IMR-90 (cell line): ENCODE results near the gene MYCBPAP. TPM values are rescaled to one million over a fixed set of nuclear protein-coding genes. Genes with fewer than 3 reads are reported as not detected.

Experiments used
- ATAC-seq: fragments of 200-7000 bp; cut with Tn5 transposase; 2 replicates; pipeline ENCODE4 v1.9.1; 2020; ENCODE audit warnings: low read depth, mild to moderate bottlenecking, moderate library complexity
- BruUV-seq: library from RNA; stranded (reverse); fragments of 400-500 nt; replicated peaks from 2 replicates; lab custom pipeline; 2021; lab: Mats Ljungman, UMichigan
- CTCF ChIA-PET: fragments of 300-600 bp; formaldehyde crosslinking; extraction: SDS; loops from one replicate; lab custom pipeline; 2021; ENCODE audit warnings: antibody characterized with exemption; lab: Yijun Ruan, JAX
- POLR2A ChIA-PET: fragments of 300-600 bp; sonication (Branson Sonifier 250); formaldehyde crosslinking; loops from one replicate; lab custom pipeline; 2022; ENCODE audit warnings: antibody characterized with exemption; ENCODE audit not compliant: unreplicated experiment; lab: Charles Lee
- DNase-seq: peaks from one replicate; pipeline ENCODE4 v3.0.0; 2013
- H2AFZ ChIP-seq: replicated peaks from 2 replicates; pipeline ENCODE3; 2013; ENCODE audit warnings: low read length, mild to moderate bottlenecking; ENCODE audit not compliant: poor library complexity
- H2AK5ac ChIP-seq: 2 replicates; pipeline ENCODE4 v1.6.1; 2013; ENCODE audit warnings: low read depth, low read length, inconsistent platforms
- H2AK9ac ChIP-seq: replicated peaks from 2 replicates; pipeline ENCODE3; 2013; ENCODE audit warnings: mild to moderate bottlenecking, low read depth, low read length, moderate library complexity; ENCODE audit not compliant: poor library complexity
- H2BK120ac ChIP-seq: 2 replicates; pipeline ENCODE4 v1.6.1; 2013; ENCODE audit warnings: low read depth, low read length, inconsistent platforms
- H2BK15ac ChIP-seq: 3 replicates; pipeline ENCODE4 v1.6.1; 2013; ENCODE audit warnings: low read depth, low read length, inconsistent platforms
- H2BK20ac ChIP-seq: 2 replicates; pipeline ENCODE4 v1.6.1; 2013; ENCODE audit warnings: low read depth, mild to moderate bottlenecking, inconsistent platforms, low read length, moderate library complexity
- H2BK5ac ChIP-seq: 2 replicates; pipeline ENCODE4 v1.6.1; 2013; ENCODE audit warnings: mild to moderate bottlenecking, low read depth, low read length, inconsistent platforms; ENCODE audit not compliant: poor library complexity, severe bottlenecking
- H3K14ac ChIP-seq: replicated peaks from 2 replicates; pipeline ENCODE4 v1.6.1; 2013; ENCODE audit warnings: low read depth, low read length, inconsistent platforms
- H3K18ac ChIP-seq: 2 replicates; pipeline ENCODE4 v1.6.1; 2013; ENCODE audit warnings: low read depth, low read length, control low read depth
- H3K23ac ChIP-seq: 2 replicates; pipeline ENCODE4 v1.6.1; 2013; ENCODE audit warnings: low read depth, low read length, inconsistent platforms
- H3K27ac ChIP-seq: 2 replicates; pipeline ENCODE4 v1.5.1; 2013; ENCODE audit warnings: mild to moderate bottlenecking, control low read depth, low read length; ENCODE audit not compliant: insufficient read depth
- H3K27me3 ChIP-seq: 2 replicates; pipeline ENCODE4 v1.6.1; 2013; ENCODE audit warnings: low read length; ENCODE audit not compliant: control insufficient read depth, insufficient read depth
- H3K36me3 ChIP-seq: 2 replicates; pipeline ENCODE4 v1.6.1; 2013; ENCODE audit warnings: low read length, mixed read lengths; ENCODE audit not compliant: control insufficient read depth, insufficient read depth
- H3K4ac ChIP-seq: 2 replicates; pipeline ENCODE4 v1.6.1; 2013; ENCODE audit warnings: low read depth, low read length, inconsistent platforms
- H3K4me1 ChIP-seq: 2 replicates; pipeline ENCODE4 v1.6.1; 2013; ENCODE audit warnings: low read length, mixed read lengths; ENCODE audit not compliant: control insufficient read depth, insufficient read depth
- H3K4me2 ChIP-seq: 2 replicates; pipeline ENCODE4 v1.6.1; 2013; ENCODE audit warnings: low read depth, mild to moderate bottlenecking, control low read depth, low read length, moderate library complexity
- H3K4me3 ChIP-seq: 2 replicates; pipeline ENCODE4 v1.5.1; 2013; ENCODE audit warnings: low read depth, mild to moderate bottlenecking, control low read depth, low read length, moderate library complexity; ENCODE audit not compliant: insufficient read depth
- H3K56ac ChIP-seq: 2 replicates; pipeline ENCODE4 v1.6.1; 2013; ENCODE audit warnings: low read length, inconsistent platforms; ENCODE audit not compliant: insufficient read depth; ENCODE audit errors: extremely low read depth
- H3K79me1 ChIP-seq, 2 experiments: 2 replicates each; pipeline ENCODE4 v1.6.1; 2013; ENCODE audit warnings: low read length in 2 of 2, inconsistent platforms in 1 of 2, low read depth in 1 of 2
- H3K9ac ChIP-seq: 2 replicates; pipeline ENCODE4 v1.6.1; 2013; ENCODE audit warnings: low read depth, low read length, control low read depth
- H3K9me1 ChIP-seq: 2 replicates; pipeline ENCODE4 v1.6.1; 2013; ENCODE audit warnings: low read length, inconsistent platforms; ENCODE audit not compliant: insufficient read depth
- H3K9me3 ChIP-seq: 2 replicates; pipeline ENCODE4 v1.6.1; 2013; ENCODE audit warnings: low read length; ENCODE audit not compliant: control insufficient read depth, insufficient read depth
- H4K20me1 ChIP-seq: 2 replicates; pipeline ENCODE4 v1.6.1; 2013; ENCODE audit warnings: low read length, inconsistent platforms; ENCODE audit not compliant: insufficient read depth
- H4K5ac ChIP-seq: 2 replicates; pipeline ENCODE4 v1.6.1; 2013; ENCODE audit warnings: mild to moderate bottlenecking, low read depth, low read length, control low read depth
- H4K8ac ChIP-seq, 2 experiments: 2 replicates each; pipeline ENCODE4 v1.6.1; 2013; ENCODE audit warnings: low read depth in 2 of 2, low read length in 2 of 2, control low read depth in 1 of 2, inconsistent platforms in 1 of 2
- H4K91ac ChIP-seq: 2 replicates; pipeline ENCODE4 v1.6.1; 2013; ENCODE audit warnings: low read depth, low read length, inconsistent platforms; ENCODE audit not compliant: insufficient read depth
- BHLHE40 ChIP-seq: fragments of 150-350 bp; IDR thresholded peaks from 2 replicates; pipeline ENCODE4 v1.6.1; 2016; ENCODE audit warnings: mild to moderate bottlenecking, low read depth, low read length
- CEBPB ChIP-seq: IDR thresholded peaks from 2 replicates; pipeline ENCODE4 v1.6.1; 2012; ENCODE audit warnings: low read depth, low read length, improper control_type of control experiment
- CHD1 ChIP-seq: IDR thresholded peaks from 2 replicates; pipeline ENCODE4 v1.6.1; 2012; ENCODE audit warnings: low read depth, low read length, improper control_type of control experiment
- FOS ChIP-seq: fragments of 150-350 bp; IDR thresholded peaks from 2 replicates; pipeline ENCODE4 v1.6.1; 2016; ENCODE audit warnings: low read depth, low read length
- MAFK ChIP-seq: IDR thresholded peaks from 2 replicates; pipeline ENCODE4 v1.6.1; 2012; ENCODE audit warnings: low read depth, low read length, improper control_type of control experiment
- MAZ ChIP-seq: IDR thresholded peaks from 2 replicates; pipeline ENCODE4 v1.6.1; 2012; ENCODE audit warnings: low read depth, mild to moderate bottlenecking, low read length, improper control_type of control experiment, moderate library complexity, borderline replicate concordance
- MXI1 ChIP-seq: IDR thresholded peaks from 2 replicates; pipeline ENCODE4 v1.6.1; 2012; ENCODE audit warnings: low read depth, mild to moderate bottlenecking, low read length, moderate library complexity, borderline replicate concordance
- NFE2L2 ChIP-seq: fragments of 150-350 bp; IDR thresholded peaks from 2 replicates; pipeline ENCODE4 v1.6.1; 2016; ENCODE audit warnings: low read depth, mild to moderate bottlenecking, low read length
- POLR2A ChIP-seq: IDR thresholded peaks from 2 replicates; pipeline ENCODE4 v1.6.1; 2012; ENCODE audit warnings: mild to moderate bottlenecking, low read depth, low read length
- RAD21 ChIP-seq: IDR thresholded peaks from 2 replicates; pipeline ENCODE4 v1.6.1; 2012; ENCODE audit warnings: low read length, improper control_type of control experiment
- RCOR1 ChIP-seq: IDR thresholded peaks from 2 replicates; pipeline ENCODE4 v1.6.1; 2012; ENCODE audit warnings: mild to moderate bottlenecking, low read length, improper control_type of control experiment; ENCODE audit not compliant: insufficient replicate concordance
- RFX5 ChIP-seq: IDR thresholded peaks from 2 replicates; pipeline ENCODE4 v1.8.0; 2012; ENCODE audit warnings: low read depth, mild to moderate bottlenecking, low read length, moderate library complexity
- SMC3 ChIP-seq: fragments of 150-350 bp; IDR thresholded peaks from 2 replicates; pipeline ENCODE4 v1.6.1; 2016; ENCODE audit warnings: low read depth, mild to moderate bottlenecking, antibody characterized with exemption, low read length, moderate library complexity
- WGBS, 2 experiments: methylation state at CpG; one replicate each; pipeline versions ENCODE4 v1.1.5 to v1.1.7; 2013; ENCODE audit warnings: missing lambda C conversion rate in 2 of 2; ENCODE audit not compliant: insufficient read length in 1 of 2; ENCODE audit errors: extremely low coverage in 2 of 2; 5-methylcytosine and 5-hydroxymethylcytosine counted together
- dilution Hi-C: fragments of 300-500 bp; cut with HindIII; formaldehyde crosslinking; loops from one replicate; pipeline ENCODE4 v1.14.3; 2018; ENCODE audit warnings: low sequenced_read_pairs; ENCODE audit not compliant: unreplicated experiment
- in situ Hi-C: fragments of 300-500 bp; cut with MboI; formaldehyde crosslinking; loops from 3 replicates; pipeline ENCODE4 v1.14.3; 2019; ENCODE audit warnings: low sequenced_read_pairs, inconsistent platforms, mixed read lengths
- intact Hi-C: fragments of 100-400 bp; cut with micrococcal nuclease; formaldehyde crosslinking; loops from 2 replicates; pipeline ENCODE4 v1.10.0; 2022
- polyA plus RNA-seq, 3 experiments: library from polyadenylated mRNA; depleted of rRNA; stranded (reverse); fragments of >200 nt; gene quantifications; 2 replicates each; pipeline ENCODE4 v1.2.3, GENCODE V29; 2012; ENCODE audit warnings: low replicate concordance in 1 of 3
- total RNA-seq: library from RNA; depleted of rRNA; stranded (reverse); fragments of >200 nt; gene quantifications from 2 replicates; pipeline ENCODE4 v1.2.3, GENCODE V29; 2012
- TF ChIP-seq, protein P1 (sequence below): conservative IDR thresholded peaks from 2 replicates; pipeline ENCODE4 v1.5.1; 2012; ENCODE audit warnings: mild to moderate bottlenecking, low read depth, low read length, improper control_type of control experiment
- TF ChIP-seq, protein P2 (sequence below): fragments of 150-350 bp; IDR thresholded peaks from 2 replicates; pipeline ENCODE4 v1.6.1; 2016; ENCODE audit warnings: low read depth, mild to moderate bottlenecking, low read length, moderate library complexity, borderline replicate concordance
- TF ChIP-seq, protein P3 (sequence below): fragments of 150-350 bp; IDR thresholded peaks from 2 replicates; pipeline ENCODE4 v1.6.1; 2017; ENCODE audit warnings: mild to moderate bottlenecking, antibody characterized with exemption, low read length, low read depth

The MYCBPAP gene
- total and polyA plus RNA-seq, 2 of the 4 experiments (the other 2 are of a cell fraction) = 0.17 to 0.18 TPM

DNA sequence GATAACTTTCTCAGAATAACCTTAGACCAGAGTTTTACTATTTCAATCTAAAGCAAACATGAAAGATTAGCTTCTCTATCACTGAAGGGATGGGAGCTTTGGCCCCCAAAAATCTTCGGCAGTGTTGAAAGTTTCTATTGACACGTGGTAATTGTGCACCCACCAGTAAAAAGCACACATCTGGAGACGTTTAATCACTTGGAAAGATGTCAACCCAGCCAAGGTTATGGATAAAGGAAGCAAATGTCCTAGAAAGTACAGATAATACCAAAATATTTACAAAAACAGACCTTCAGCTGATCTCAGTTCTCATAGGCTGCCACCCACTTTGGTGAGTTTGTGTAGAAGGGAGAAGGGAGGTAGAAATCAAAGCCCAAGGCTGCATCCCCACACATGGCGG, 5.3 kb downstream of the MYCBPAP start:
- intact Hi-C loops = no loop called here
- H2AK9ac ChIP-seq = no peak overlapping the region
- H2AK5ac ChIP-seq = no peak overlapping the region
- H3K36me3 ChIP-seq = no peaks in the 10 kb centered on the region
- H2BK5ac ChIP-seq = no peak overlapping the region
- no peak overlapping the region for H3K9ac ChIP-seq
- in situ Hi-C loops = no loop called here
- no peak overlapping the region for H3K14ac ChIP-seq
- no peak overlapping the region for H4K5ac ChIP-seq
- no peak for TF ChIP-seq FOS
- no peak for TF ChIP-seq MAFK
- TF ChIP-seq NFE2L2 = no peak
- TF ChIP-seq, protein P1, sequence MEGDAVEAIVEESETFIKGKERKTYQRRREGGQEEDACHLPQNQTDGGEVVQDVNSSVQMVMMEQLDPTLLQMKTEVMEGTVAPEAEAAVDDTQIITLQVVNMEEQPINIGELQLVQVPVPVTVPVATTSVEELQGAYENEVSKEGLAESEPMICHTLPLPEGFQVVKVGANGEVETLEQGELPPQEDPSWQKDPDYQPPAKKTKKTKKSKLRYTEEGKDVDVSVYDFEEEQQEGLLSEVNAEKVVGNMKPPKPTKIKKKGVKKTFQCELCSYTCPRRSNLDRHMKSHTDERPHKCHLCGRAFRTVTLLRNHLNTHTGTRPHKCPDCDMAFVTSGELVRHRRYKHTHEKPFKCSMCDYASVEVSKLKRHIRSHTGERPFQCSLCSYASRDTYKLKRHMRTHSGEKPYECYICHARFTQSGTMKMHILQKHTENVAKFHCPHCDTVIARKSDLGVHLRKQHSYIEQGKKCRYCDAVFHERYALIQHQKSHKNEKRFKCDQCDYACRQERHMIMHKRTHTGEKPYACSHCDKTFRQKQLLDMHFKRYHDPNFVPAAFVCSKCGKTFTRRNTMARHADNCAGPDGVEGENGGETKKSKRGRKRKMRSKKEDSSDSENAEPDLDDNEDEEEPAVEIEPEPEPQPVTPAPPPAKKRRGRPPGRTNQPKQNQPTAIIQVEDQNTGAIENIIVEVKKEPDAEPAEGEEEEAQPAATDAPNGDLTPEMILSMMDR = no peak
- TF ChIP-seq RFX5 = no peak
- no peak for TF ChIP-seq POLR2A
- TF ChIP-seq MAZ = no peak
- TF ChIP-seq RAD21 = no peak
- TF ChIP-seq MXI1 = no peak
- no peak for TF ChIP-seq BHLHE40
- TF ChIP-seq, protein P2, sequence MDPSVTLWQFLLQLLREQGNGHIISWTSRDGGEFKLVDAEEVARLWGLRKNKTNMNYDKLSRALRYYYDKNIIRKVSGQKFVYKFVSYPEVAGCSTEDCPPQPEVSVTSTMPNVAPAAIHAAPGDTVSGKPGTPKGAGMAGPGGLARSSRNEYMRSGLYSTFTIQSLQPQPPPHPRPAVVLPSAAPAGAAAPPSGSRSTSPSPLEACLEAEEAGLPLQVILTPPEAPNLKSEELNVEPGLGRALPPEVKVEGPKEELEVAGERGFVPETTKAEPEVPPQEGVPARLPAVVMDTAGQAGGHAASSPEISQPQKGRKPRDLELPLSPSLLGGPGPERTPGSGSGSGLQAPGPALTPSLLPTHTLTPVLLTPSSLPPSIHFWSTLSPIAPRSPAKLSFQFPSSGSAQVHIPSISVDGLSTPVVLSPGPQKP = no peak
- no peak for TF ChIP-seq CEBPB
- TF ChIP-seq RCOR1 = no peak
- TF ChIP-seq CHD1 = no peak
- no peak for TF ChIP-seq SMC3
- TF ChIP-seq, protein P3, sequence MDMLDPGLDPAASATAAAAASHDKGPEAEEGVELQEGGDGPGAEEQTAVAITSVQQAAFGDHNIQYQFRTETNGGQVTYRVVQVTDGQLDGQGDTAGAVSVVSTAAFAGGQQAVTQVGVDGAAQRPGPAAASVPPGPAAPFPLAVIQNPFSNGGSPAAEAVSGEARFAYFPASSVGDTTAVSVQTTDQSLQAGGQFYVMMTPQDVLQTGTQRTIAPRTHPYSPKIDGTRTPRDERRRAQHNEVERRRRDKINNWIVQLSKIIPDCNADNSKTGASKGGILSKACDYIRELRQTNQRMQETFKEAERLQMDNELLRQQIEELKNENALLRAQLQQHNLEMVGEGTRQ = no peak
- H3K27ac ChIP-seq = no peak overlapping the region
- H3K23ac ChIP-seq = no peak overlapping the region
- H4K8ac ChIP-seq = no peak overlapping the region
- H2AFZ ChIP-seq = no peak overlapping the region
- ChIA-PET POLR2A (no interaction called here), CTCF (interaction anchor here (0.7 kb wide), 1 partner anchor 12 kb away, joined by 8 read pairs; no protein-coding TSS in a partner anchor)
- no peak overlapping the region for H2BK15ac ChIP-seq
- H3K9me3 ChIP-seq = no peaks in the 10 kb centered on the region
- H3K56ac ChIP-seq = no peak overlapping the region
- H3K9me1 ChIP-seq = 0 out of 2 replicates have a peak, but pooled peaks cover 6% of the 10 kb centered on the region
- H2BK120ac ChIP-seq = no peak overlapping the region
- H3K18ac ChIP-seq = no peak overlapping the region
- no peak overlapping the region for H2BK20ac ChIP-seq
- no peaks in the 10 kb centered on the region; a peak in 1 of 4 replicates for H3K79me1 ChIP-seq
- peaks cover 6% of the 10 kb centered on the region; the same call in 1 of the 2 replicates for H3K27me3 ChIP-seq
- dilution Hi-C loops = no loop called here
- no TSS peak for BruUV-seq
- H3K4me2 ChIP-seq = no peak overlapping the region
- no peak overlapping the region for H3K4ac ChIP-seq
- DNase-seq (no peak), ATAC-seq (no peak)
- H4K91ac ChIP-seq = no peak overlapping the region
- H3K4me1 ChIP-seq = peaks cover 2% of the 10 kb centered on the region
- WGBS, 2 experiments = no CpG with 5 or more reads among the region's 4 CpGs
- H4K20me1 ChIP-seq = no peaks in the 10 kb centered on the region
- no peak overlapping the region for H3K4me3 ChIP-seq
